Vagina (tissue), 2 donors: ENCODE results near the gene LRRFIP1.

Experiments
- POLR2A ChIP-seq, 2 donors: fragments of 450-650 bp; IDR thresholded peaks; one replicate each; pipeline ENCODE4 v1.6.1; 2017; ENCODE audit warnings: antibody characterized with exemption in 2 of 2, mild to moderate bottlenecking in 2 of 2, moderate library complexity in 2 of 2
- POLR2AphosphoS5 ChIP-seq, 2 donors: sonication (generic); formaldehyde crosslinking; IDR thresholded peaks; one replicate each; pipeline ENCODE4 v1.9.0; 2017; ENCODE audit warnings: antibody characterized with exemption in 2 of 2, mild to moderate bottlenecking in 2 of 2, low read depth in 1 of 2; ENCODE audit not compliant: insufficient read depth in 1 of 2
- TF ChIP-seq, protein P1 (sequence below), 3 experiments: fragments of 450-650 bp in 2 of 3; fragments of 200-600 bp in 1 of 3; sonication (generic) in 1 of 3; IDR thresholded peaks; one replicate each; pipeline ENCODE4 v1.5.1; 2017 to 2019; ENCODE audit warnings: antibody characterized with exemption in 3 of 3, mild to moderate bottlenecking in 2 of 3, moderate library complexity in 2 of 3

DNA sequence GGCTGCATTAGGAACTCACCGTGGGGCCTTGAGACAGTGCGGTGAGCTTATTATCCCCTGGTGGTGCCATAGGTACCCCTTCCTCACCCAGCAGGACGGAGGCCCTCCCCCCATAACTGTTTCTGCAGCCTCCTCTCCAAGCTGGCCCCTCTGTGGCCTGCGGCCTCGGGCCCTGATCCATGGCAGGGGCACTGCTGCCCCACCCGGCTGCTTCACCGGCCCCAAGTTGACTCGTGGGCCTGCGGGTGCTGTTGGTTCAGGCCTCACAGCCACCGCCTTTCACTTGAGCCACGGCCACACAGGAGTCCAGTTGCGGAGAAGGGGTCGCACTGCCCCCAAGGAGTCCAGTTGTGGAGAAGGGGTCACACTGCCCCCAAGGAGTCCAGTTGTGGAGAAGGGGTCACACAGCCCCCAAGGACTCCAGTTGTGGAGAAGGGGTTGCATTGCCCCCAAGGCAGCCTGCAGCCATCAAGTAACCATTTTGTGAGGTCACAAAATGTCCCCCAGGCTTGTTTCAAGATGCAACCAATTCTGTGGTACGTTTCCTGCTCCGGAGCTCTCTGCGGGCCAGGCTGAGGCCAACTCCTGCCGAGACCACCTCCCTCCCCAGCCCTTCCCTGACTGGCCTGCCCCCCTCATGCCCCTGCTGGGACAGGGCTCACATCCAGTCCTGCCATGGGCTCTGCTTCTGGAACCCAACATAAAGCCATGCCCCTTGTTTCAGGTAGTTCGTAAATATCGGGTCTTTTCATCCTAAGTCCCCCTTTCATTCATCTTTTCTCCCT, 4.6 kb downstream of the LRRFIP1 start:
- TF ChIP-seq, protein P1, sequence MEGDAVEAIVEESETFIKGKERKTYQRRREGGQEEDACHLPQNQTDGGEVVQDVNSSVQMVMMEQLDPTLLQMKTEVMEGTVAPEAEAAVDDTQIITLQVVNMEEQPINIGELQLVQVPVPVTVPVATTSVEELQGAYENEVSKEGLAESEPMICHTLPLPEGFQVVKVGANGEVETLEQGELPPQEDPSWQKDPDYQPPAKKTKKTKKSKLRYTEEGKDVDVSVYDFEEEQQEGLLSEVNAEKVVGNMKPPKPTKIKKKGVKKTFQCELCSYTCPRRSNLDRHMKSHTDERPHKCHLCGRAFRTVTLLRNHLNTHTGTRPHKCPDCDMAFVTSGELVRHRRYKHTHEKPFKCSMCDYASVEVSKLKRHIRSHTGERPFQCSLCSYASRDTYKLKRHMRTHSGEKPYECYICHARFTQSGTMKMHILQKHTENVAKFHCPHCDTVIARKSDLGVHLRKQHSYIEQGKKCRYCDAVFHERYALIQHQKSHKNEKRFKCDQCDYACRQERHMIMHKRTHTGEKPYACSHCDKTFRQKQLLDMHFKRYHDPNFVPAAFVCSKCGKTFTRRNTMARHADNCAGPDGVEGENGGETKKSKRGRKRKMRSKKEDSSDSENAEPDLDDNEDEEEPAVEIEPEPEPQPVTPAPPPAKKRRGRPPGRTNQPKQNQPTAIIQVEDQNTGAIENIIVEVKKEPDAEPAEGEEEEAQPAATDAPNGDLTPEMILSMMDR (IDR thresholded peaks at IDR 0.05): no peak
- no peak for TF ChIP-seq POLR2A (IDR thresholded peaks at IDR 0.05)
- no peak for TF ChIP-seq POLR2AphosphoS5 (IDR thresholded peaks at IDR 0.05; ENCODE audit: insufficient read depth in 1 of 2, low read depth in 1 of 2)
